Heart left ventricle (tissue), 16 donors: ENCODE data around the gene DHPS. TPM values are rescaled to one million over a fixed set of nuclear protein-coding genes. Genes with fewer than 3 reads are reported as not detected.
"Not testable (repeated sequence)": the region's sequence is repeated elsewhere in the genome, so short reads cannot be mapped to it uniquely, and the experiment has no call there.

Source experiments
- ATAC-seq, 4 donors: fragments of 200-7000 bp; cut with Tn5 transposase; one replicate each; pipeline ENCODE4 v1.9.1; 2020 to 2022; ENCODE audit warnings: moderate library complexity in 4 of 4, mild to moderate bottlenecking in 3 of 4, moderate number of reproducible peaks in 1 of 4
- DNase-seq, 5 donors: peaks; one replicate each; pipeline ENCODE4 v3.0.0-alpha.2; 2020
- H3K27ac ChIP-seq, 12 donors: fragments of 200-600 bp; sonication (generic) in 4 of 12; one replicate each; pipeline versions ENCODE4 v1.5.0 to v1.8.0; 2016 to 2022; ENCODE audit warnings: mild to moderate bottlenecking in 2 of 12
- H3K27me3 ChIP-seq, 9 donors: fragments of 200-600 bp; sonication (generic) in 2 of 9; one replicate each; pipeline versions ENCODE4 v1.5.1 to v1.8.0; 2016 to 2022; ENCODE audit warnings: mild to moderate bottlenecking in 3 of 9
- H3K36me3 ChIP-seq, 9 donors: fragments of 200-600 bp; sonication (generic) in 2 of 9; one replicate each; pipeline versions ENCODE4 v1.5.0 to v1.8.0; 2018 to 2022; ENCODE audit warnings: mild to moderate bottlenecking in 2 of 9
- H3K4me1 ChIP-seq, 12 donors: fragments of 200-600 bp; sonication (generic) in 4 of 12; one replicate each; pipeline versions ENCODE4 v1.5.0 to v1.8.0; 2016 to 2022; ENCODE audit warnings: mild to moderate bottlenecking in 3 of 12
- H3K4me3 ChIP-seq, 12 donors: fragments of 200-600 bp; sonication (generic) in 4 of 12; one replicate each; pipeline versions ENCODE4 v1.5.0 to v1.8.0; 2017 to 2022; ENCODE audit warnings: mild to moderate bottlenecking in 9 of 12, moderate library complexity in 4 of 12
- H3K9me3 ChIP-seq, 12 donors: fragments of 200-600 bp; sonication (generic) in 4 of 12; one replicate each; pipeline versions ENCODE4 v1.5.0 to v1.8.0; 2016 to 2022; ENCODE audit warnings: mild to moderate bottlenecking in 1 of 12
- POLR2A ChIP-seq, 2 donors: fragments of 450-650 bp; IDR thresholded peaks; one replicate each; pipeline ENCODE4 v1.6.1; 2017; ENCODE audit warnings: antibody characterized with exemption in 2 of 2, mild to moderate bottlenecking in 2 of 2, moderate library complexity in 2 of 2
- WGBS, 4 donors: extraction: QIAGEN DNeasy Blood & Tissue Kit in 2 of 4; methylation state at CpG; one replicate each; pipeline versions ENCODE4 v1.1.5 to v1.1.7; 2013 to 2018; 5-methylcytosine and 5-hydroxymethylcytosine counted together
- intact Hi-C, 10 donors: fragments of 100-400 bp; cut with DNase I; formaldehyde crosslinking; loops; one replicate each; pipeline versions ENCODE4 v1.11.1 to v1.14.2; 2022
- polyA plus RNA-seq, 2 donors: library from polyadenylated mRNA; stranded (reverse); fragments of 200-250 nt; gene quantifications; one replicate each; pipeline ENCODE4 v1.2.3, GENCODE V29; 2013
- total RNA-seq, 9 donors: library from RNA; depleted of rRNA in 2 of 9; stranded (reverse); fragments of >200 nt in 2 of 9; fragmentation: NEBNext Ultra II Directional in 3 of 9; extraction: Animal tissue kit (Norgen Biotek cat#: 25700) in 3 of 9; gene quantifications; one replicate each; pipeline versions ENCODE4 v1.1.0 to v1.2.4, GENCODE V29; 2016 to 2023
- TF ChIP-seq, protein P1 (sequence below), 12 donors: fragments of 200-600 bp; sonication (generic) in 4 of 12; IDR thresholded peaks; one replicate each; pipeline versions ENCODE4 v1.5.0 to v1.8.0; 2018 to 2022; ENCODE audit warnings: antibody characterized with exemption in 12 of 12, mild to moderate bottlenecking in 5 of 12
- donor health status: ischemic (EF 13 %, LVEDD 7.1; RV severe dilation, severe dysfunction).
- donor health status: healthy with polysubstance abuse.
- donor health status: DM: no; HTN: yes; CAD: no.
- donor health status: DM: no; HTN: no; CAD: no.
- donor health status: ischemic (EF 25% LVEDD 6.9; RV normal size, moderate dysfunction).
- donor health status: ischemic (EF 25% LVEDD 5.7; RV mildly dilated, moderate dysfunction).
- donor health status: healthy.
- donor health status: DM: yes; HTN: yes; CAD: no.
- donor health status: ischemic (EF 35%, LVEDD 5.7; RV mildly dilated, moderate dysfunction).
- donor health status: nonischemic (EF 11% LVEDD 7.7; RV severe dilation, severe dysfunction).
- donor health status: DM: yes; HTN: yes; CAD: no.
- donor health status: PGD.
- donor health status: ischemic (EF 29% LVEDD 5.4; RV normal size, mild dysfunction).
- donor health status: nonischemic (EF 23%, LVEDD 6.1; RV moderate dilation, normal function).

The DHPS gene
- total and polyA plus RNA-seq, 11 donors: 47.6 to 121 (median 55.9) TPM

DNA sequence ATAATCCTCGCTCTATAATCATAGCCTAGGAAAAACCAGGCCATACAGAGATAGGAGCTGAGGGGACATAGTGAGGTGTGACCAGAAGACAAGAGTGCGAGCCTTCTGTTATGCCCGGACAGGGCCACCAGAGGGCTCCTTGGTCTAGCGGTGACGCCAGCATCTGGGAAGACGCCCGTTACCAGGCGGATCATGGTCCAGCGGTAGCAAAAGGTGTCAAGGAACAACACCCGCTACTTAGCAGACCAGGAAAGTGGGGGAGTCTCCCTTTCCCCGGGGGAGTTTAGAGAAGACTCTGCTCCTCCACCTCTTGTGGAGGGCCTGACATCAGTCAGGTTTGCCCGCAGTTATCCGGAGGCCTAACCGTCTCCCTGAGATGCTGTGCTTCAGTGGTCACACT lies 30.4 kb upstream of the DHPS start:
- 38 to 46% (median 43%) methylated on average over 9 to 12 of the region's 14 CpGs for WGBS, 4 donors
- DNase-seq, ATAC-seq, H3K4me1 ChIP-seq, H3K27ac ChIP-seq, H3K4me3 ChIP-seq, H3K9me3 ChIP-seq, H3K27me3 ChIP-seq: not testable (repeated sequence)
- intact Hi-C loops: loop anchor here in 1 of 10 donors (5.0 kb wide), 1 partner anchor 85 kb away; no protein-coding TSS in a partner anchor
- TF ChIP-seq, protein P1, sequence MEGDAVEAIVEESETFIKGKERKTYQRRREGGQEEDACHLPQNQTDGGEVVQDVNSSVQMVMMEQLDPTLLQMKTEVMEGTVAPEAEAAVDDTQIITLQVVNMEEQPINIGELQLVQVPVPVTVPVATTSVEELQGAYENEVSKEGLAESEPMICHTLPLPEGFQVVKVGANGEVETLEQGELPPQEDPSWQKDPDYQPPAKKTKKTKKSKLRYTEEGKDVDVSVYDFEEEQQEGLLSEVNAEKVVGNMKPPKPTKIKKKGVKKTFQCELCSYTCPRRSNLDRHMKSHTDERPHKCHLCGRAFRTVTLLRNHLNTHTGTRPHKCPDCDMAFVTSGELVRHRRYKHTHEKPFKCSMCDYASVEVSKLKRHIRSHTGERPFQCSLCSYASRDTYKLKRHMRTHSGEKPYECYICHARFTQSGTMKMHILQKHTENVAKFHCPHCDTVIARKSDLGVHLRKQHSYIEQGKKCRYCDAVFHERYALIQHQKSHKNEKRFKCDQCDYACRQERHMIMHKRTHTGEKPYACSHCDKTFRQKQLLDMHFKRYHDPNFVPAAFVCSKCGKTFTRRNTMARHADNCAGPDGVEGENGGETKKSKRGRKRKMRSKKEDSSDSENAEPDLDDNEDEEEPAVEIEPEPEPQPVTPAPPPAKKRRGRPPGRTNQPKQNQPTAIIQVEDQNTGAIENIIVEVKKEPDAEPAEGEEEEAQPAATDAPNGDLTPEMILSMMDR (IDR thresholded peaks at IDR 0.05): peak in 10 of 12 donors; percentile 14 to 39 (median 31)
- peaks cover 2 to 97% (median 94%) of the 10 kb centered on the region in 9 donors for H3K36me3 ChIP-seq

DNA sequence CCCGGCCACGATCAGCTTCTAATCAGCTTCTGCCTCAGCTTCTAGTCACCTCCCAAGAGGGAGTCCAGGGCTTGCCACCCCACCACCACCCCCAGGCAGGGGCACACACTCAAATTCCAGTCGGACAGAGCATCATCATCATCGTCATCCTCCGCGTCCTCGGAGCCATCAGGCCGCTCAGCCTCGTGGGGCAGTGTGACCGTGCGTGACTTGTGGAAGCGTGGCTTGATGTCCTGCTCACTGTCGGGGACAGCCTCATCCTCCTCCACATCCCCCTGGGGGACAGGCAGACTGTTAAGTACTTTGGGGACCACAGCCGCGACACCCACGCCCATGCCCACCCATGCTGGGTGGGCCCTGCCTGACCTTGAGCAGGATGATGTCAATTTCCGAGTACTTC lies 29.5 kb upstream of the DHPS start:
- DNase-seq (no peak), ATAC-seq (no peak)
- no peaks in the 10 kb centered on the region for H3K4me1 ChIP-seq
- H3K9me3 ChIP-seq: no peaks in the 10 kb centered on the region
- intact Hi-C loops: loop anchor here in 1 of 10 donors (5.0 kb wide), 1 partner anchor 86 kb away; no protein-coding TSS in a partner anchor
- H3K4me3 ChIP-seq: no peak overlapping the region
- no peaks in the 10 kb centered on the region for H3K27me3 ChIP-seq
- peaks cover 2 to 97% (median 94%) of the 10 kb centered on the region in 9 donors for H3K36me3 ChIP-seq
- no peak overlapping the region for H3K27ac ChIP-seq
- 91 to 93% (median 92%) methylated on average over 17 of the region's 17 CpGs for whole genome bisulfite sequencing, 4 donors
- TF ChIP-seq, protein P1 (IDR thresholded peaks at IDR 0.05): no peak

DNA sequence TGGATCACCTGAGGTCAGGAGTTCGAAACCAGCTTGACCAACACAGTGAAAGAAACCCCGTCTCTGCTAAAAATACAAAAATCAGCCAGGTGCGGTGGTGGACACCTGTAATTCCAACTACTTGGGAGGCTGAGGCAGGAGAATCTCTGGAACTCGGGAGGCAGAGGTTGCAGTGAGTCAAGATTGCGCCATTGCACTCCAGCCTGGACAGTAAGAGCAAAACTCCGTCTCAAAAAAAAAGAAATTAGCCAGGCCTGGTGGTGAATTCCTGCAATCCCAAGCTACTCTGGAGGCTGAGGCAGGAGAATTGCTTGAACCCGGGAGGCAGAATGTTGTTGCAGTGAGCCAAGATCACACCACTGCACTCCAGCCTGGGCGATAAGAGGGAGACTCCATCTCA lies 27.0 kb upstream of the DHPS start:
- ATAC-seq: no peak
- TF ChIP-seq, protein P1 (IDR thresholded peaks at IDR 0.05): no peak
- TF ChIP-seq POLR2A (IDR thresholded peaks at IDR 0.05): no peak
- DNase-seq: no peak
- Histone ChIP-seq H3K4me3 (no peak overlapping the region), H3K27ac (no peak overlapping the region), H3K36me3 (peaks cover 2 to 97% (median 95%) of the 10 kb centered on the region in 9 donors), H3K27me3 (no peaks in the 10 kb centered on the region), H3K4me1 (no peaks in the 10 kb centered on the region), H3K9me3 (no peaks in the 10 kb centered on the region)
- 92 to 99% (median 96%) methylated on average over 8 of the region's 8 CpGs for WGBS, 4 donors
- intact Hi-C loops: no loop called here

DNA sequence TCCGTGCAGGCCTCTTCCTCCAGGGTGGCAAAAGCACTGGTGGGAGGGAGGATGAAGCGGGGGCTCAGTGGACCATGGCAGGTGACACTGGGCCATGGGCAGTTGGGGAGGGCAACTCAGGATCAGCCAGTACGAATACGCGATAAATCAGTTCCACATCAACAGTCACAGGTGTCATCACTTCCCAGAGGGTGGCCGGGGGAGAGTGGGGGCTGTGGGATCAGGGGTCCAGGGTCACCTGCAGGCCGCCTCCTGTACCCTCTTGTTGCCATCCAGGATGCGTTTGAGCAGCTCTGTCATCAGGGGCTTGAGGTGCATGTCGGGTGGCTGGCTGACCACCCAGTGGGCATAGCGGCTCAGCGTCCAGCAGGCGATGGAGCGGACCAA lies 24.6 kb upstream of the DHPS start:
- Histone ChIP-seq H3K27me3 (no peaks in the 10 kb centered on the region), H3K9me3 (no peaks in the 10 kb centered on the region), H3K4me3 (no peak overlapping the region), H3K4me1 (no peaks in the 10 kb centered on the region), H3K36me3 (peaks cover 0 to 100% (median 98%) of the 10 kb centered on the region in 9 donors), H3K27ac (no peak overlapping the region)
- TF ChIP-seq POLR2A (IDR thresholded peaks at IDR 0.05): no peak
- TF ChIP-seq, protein P1 (IDR thresholded peaks at IDR 0.05): no peak
- intact Hi-C loops: no loop called here
- ATAC-seq (no peak), DNase-seq (no peak)
- 80 to 91% (median 87%) methylated on average over 9 to 13 of the region's 13 CpGs for WGBS, 4 donors
